ENCODE data around the gene LIN28B. TPM values are rescaled to one million over a fixed set of nuclear protein-coding genes. Genes with fewer than 3 reads are reported as not detected.

LIN28B gene
- total RNA-seq, 1 donor from 2014 or later: not detected

Other genes with a start within 250 kb of the LIN28B start
- 6.7 TPM for gene HACE1, start 97.2 kb upstream of the LIN28B start, total RNA-seq
- 59.2 TPM for gene POPDC3, start 222.9 kb downstream of the LIN28B start, total RNA-seq

Measured in left ventricle myocardium superior (tissue), 1 donor.